GM18520 (cell line): ENCODE data around the gene SYK.

Source experiments
- ATAC-seq: cut with Tn5 transposase; IDR thresholded peaks from one replicate; pipeline ENCODE4 v1.9.1; 2021; ENCODE audit not compliant: unreplicated experiment

SYK gene

GRCh38 chr9:90846770-90847419, 45.3 kb downstream of the SYK start:
- no peak for ATAC-seq

GRCh38 chr9:90847971-90848370, 46.4 kb downstream of the SYK start:
- ATAC-seq, result no peak

GRCh38 chr9:90848866-90849265, 47.2 kb downstream of the SYK start:
- no peak for ATAC-seq

DNA sequence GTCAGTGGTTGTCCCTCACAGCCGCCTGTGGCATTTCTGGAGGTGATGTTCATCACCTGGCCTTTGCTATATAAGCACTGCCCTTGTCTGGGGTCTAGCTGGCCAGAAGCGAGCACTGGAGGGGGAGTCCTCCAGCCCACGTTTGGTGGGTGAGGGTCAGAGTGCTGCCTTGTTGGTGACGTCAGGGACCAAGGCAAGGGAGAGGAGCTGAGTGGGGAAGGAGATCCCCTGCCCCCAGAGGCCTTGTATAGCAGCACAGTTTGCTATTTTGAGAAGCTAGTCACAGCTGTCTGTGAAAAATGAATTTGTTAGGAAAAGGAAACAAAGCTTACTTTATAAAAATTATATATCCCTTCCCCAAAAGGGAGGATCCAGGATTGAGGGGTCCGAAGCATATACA, 49.8 kb downstream of the SYK start:
- no peak for ATAC-seq

DNA sequence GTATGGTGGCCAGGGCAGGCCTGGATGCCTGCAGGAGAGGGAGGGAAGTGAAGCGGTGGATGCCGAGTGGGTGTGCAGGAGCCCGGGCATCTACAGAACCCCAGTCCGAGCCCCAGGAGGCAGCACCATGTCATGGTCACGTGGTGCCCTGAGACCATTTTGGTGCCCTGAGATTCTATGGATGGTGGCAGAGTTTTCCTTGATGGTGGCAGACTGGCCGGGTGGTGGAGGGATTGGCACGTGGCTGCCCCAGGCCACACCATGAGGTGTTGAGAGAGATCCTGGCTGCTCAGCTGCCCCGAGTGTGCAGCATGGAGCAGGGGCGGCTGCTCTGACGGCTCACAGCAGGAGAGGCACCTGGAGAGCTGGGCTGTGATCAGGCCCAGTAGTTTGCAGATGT, 52.3 kb downstream of the SYK start:
- ATAC-seq, result no peak

DNA sequence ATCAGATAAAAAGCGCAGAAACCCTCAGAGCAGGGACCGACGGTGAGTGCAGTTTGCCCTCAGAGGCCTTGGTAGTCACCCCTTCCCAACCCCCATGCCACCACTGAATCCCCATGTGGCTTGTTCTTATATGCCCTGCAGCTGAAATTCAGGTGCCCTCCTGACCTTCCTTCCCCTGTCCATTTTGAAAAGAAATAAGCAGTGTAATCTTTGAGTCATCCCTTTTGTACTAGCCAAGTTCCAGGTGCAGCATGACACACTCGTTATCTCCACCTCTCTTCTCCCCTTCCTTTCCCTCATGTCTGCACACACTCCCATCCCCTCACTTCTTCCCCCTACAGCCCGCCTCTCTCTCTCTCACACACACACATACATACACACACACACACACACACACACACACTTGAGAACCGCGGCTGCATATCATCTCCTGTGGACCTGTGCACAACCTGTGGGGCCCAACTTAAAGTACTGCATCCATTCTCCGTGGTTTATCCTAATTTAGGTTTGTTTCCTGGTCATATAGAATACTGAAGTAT, 53.1 kb downstream of the SYK start:
- ATAC-seq, result no peak

- no peak for ATAC-seq
These were observed 53.7 kb downstream of the SYK start for GRCh38 chr9:90855208-90855902.

GRCh38 chr9:90857091-90857490, 55.5 kb downstream of the SYK start:
- ATAC-seq, result no peak

- no peak for ATAC-seq
These were observed 56.2 kb downstream of the SYK start for GRCh38 chr9:90857855-90858254.

GRCh38 chr9:90858457-90858901, 56.9 kb downstream of the SYK start:
- no peak for ATAC-seq

DNA sequence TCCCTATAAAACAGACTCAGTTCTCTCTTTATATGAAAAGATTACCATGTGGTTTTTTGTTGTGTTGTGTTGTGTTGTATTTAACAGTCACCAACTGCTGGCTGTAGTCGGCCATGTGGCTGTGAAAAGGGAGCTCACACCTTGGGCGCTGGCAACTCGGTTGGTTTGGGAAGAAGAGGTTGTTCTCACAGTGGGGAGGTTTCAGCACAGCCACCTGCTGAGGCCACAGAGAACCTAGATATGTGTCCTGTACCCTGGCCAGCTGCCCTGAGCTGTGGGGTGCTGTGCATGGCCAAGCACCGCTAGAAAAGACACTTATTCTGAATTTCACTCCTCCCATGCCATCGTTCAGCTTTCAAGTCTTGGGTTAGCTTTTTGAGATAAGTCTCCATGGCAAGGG, 58.8 kb downstream of the SYK start:
- ATAC-seq, result no peak

GRCh38 chr9:90860826-90861225, 59.2 kb downstream of the SYK start:
- no peak for ATAC-seq

DNA sequence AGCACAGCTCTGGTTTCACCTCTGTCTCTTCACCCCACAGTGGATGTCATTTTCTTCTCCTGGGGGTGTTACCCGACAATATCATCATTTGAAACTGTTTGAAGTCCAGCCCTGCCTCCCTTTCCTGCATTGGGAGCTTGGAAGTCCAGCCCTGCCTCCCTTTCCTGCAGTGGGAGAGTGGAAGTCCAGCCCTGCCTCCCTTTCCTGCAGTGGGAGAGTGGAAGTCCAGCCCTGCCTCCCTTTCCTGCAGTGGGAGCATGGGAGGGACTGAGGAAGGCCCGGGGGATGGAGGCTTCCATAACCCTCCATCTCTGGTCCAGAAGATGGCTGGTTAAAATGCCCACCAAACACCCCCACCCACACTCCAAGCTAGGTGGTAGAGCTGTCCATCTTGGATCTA, 59.8 kb downstream of the SYK start:
- no peak for ATAC-seq

GRCh38 chr9:90861826-90862740, 60.5 kb downstream of the SYK start:
- no peak for ATAC-seq

DNA sequence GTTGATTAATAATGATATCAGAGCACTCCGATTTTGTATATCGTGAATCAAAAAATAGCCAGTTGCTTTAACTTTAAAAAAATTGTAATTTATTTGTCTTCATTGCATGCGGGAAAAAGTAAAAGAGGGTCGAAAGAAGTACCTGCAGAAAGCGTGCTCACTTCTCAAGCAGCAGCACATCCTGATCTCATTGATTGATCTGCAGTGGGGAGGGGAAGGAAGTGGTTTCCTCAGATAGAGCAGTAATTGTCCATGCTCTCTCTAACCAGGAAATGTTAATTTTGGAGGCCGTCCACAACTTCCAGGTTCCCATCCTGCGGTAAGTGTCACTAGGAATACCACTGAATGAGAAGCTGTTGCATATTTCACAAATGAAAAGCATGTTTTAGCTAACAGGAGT, 63.2 kb downstream of the SYK start:
- no peak for ATAC-seq

DNA sequence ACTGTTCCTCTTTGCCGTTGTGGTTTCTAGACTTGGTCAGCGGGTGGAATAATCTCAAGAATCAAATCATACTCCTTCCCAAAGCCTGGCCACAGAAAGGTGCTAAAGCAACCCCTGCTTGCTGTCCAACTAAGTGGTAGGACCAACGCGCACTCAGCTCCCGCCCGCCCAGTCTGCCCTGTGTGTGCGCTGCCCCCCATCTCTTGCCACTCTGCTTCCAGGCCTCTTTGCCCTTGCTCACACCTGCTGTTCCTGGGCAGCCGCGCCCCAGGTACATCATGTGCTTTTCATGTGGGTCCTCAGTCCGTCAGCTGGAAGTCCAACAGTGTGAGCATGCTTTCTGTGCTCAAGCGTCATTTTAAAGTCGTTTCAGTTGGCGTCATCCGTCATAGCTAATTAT, 65.5 kb downstream of the SYK start:
- ATAC-seq, result no peak

- ATAC-seq, result no peak
These were observed 66.9 kb downstream of the SYK start for GRCh38 chr9:90868555-90868954.

DNA sequence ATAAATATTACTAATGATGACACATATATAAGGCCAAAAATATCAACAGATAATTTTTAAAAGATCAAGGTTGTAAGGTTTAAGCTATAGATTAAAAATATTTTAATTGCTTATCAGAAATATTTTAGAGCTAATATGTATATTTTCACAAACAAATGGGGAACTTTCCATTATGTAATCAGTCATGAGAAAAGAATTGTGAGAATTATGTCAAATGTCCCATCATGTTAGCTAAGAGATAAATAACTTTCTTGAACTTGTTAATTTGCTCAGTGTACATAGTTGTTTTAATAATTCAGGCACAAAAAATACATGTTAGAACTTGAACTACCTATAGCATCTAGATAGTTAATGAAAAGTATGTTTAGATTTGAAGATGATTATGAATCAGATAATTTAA, 67.7 kb downstream of the SYK start:
- no peak for ATAC-seq

DNA sequence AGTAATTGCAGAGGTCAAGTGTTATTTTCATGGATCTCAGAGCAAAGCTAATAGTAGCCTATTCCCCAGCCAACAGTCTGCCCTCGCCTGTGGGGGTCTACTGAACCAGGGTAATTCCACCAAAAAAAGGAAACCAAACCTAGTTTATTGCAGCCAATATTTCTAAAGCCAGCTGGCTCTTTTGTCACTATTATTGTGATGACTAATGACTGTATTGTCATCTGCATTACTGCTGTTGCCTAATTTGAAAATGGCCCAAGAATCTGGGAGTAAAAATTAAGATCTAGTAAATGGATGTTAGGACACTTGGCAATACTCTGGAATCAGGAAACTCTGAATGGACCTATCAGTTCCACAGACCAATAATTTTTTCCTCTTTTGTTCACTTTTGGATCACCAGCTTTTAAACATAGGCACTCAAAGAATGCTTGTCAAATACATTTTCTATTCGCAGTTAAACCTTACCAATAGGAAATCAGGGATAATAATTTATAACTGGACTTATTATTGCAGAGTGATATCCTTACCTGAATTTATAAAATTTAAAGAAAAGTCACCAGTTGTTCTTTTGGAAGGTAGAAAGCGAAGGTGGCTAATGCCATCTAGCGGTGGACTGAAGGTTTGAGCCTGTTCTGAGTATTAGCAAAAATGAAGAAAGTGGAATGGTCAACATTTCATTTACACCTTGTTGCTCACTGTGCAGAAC, 69.2 kb downstream of the SYK start:
- ATAC-seq, result no peak

GRCh38 chr9:90871327-90871935, 69.8 kb downstream of the SYK start:
- no peak for ATAC-seq
